ENCODE measurements around the gene VSX1.

- TF ChIP-seq CTCF (IDR thresholded peaks at IDR 0.05) (no peak), POLR2A (IDR thresholded peaks at IDR 0.05) (no peak)
Measured at GRCh38 chr20:25038103-25038410, 43.9 kb downstream of the VSX1 start.
